Panc1 (cell line): ENCODE data around the gene KRT77. TPM values are rescaled to one million over a fixed set of nuclear protein-coding genes. Genes with fewer than 3 reads are reported as not detected.
A peak's percentile ranks its signal among the peaks of the same experiment; 100 is the strongest.

Source experiments
- ATAC-seq: fragments of 200-7000 bp; cut with Tn5 transposase; 2 replicates; pipeline ENCODE4 v1.9.1; 2020; ENCODE audit warnings: mild to moderate bottlenecking, moderate library complexity
- BruUV-seq: library from RNA; stranded (reverse); fragments of 400-500 nt; replicated peaks from 2 replicates; lab custom pipeline; 2021; lab: Mats Ljungman, UMichigan
- CTCF ChIA-PET: fragments of 300-600 bp; sonication (Branson Sonifier 250); formaldehyde crosslinking; loops from one replicate; lab custom pipeline; 2022; ENCODE audit warnings: antibody characterized with exemption; lab: Charles Lee
- POLR2A ChIA-PET: fragments of 300-600 bp; sonication (Branson Sonifier 250); formaldehyde crosslinking; loops from one replicate; lab custom pipeline; 2022; ENCODE audit warnings: antibody characterized with exemption; lab: Charles Lee
- DNase-seq: peaks from one replicate; pipeline ENCODE4 v3.0.0-alpha.2; 2010; ENCODE audit warnings: low read depth, low spot score
- H3K27ac ChIP-seq: 2 replicates; pipeline ENCODE4 v1.5.1; 2011; ENCODE audit warnings: mild to moderate bottlenecking, low read length, inconsistent platforms
- H3K27me3 ChIP-seq: fragments of 200-500 bp; sonication (Bioruptor generic); 2 replicates; pipeline ENCODE4 v1.6.0; 2014; ENCODE audit warnings: low read length, inconsistent platforms; ENCODE audit not compliant: control insufficient read depth, insufficient read depth
- H3K36me3 ChIP-seq: fragments of 200-500 bp; sonication (Bioruptor generic); 2 replicates; pipeline ENCODE4 v1.5.1; 2014; ENCODE audit warnings: inconsistent platforms, mild to moderate bottlenecking, low read length, moderate library complexity; ENCODE audit not compliant: control insufficient read depth, insufficient read depth
- H3K4me1 ChIP-seq: 2 replicates; pipeline ENCODE4 v1.5.1; 2011; ENCODE audit warnings: inconsistent platforms, mild to moderate bottlenecking, low read length, moderate library complexity; ENCODE audit not compliant: control insufficient read depth, insufficient read depth
- H3K4me3 ChIP-seq, 2 experiments: 2 replicates each; pipeline ENCODE4 v1.5.1; 2011 to 2012; ENCODE audit warnings: low read depth in 2 of 2, low read length in 2 of 2, mild to moderate bottlenecking in 2 of 2, inconsistent platforms in 1 of 2, moderate library complexity in 1 of 2
- H3K9me3 ChIP-seq: fragments of 200-500 bp; sonication (Bioruptor generic); 2 replicates; pipeline ENCODE4 v1.5.1; 2014; ENCODE audit warnings: low read depth, mild to moderate bottlenecking, inconsistent platforms, low read length, moderate library complexity; ENCODE audit not compliant: control insufficient read depth, insufficient read depth
- REST ChIP-seq, 2 experiments: IDR thresholded peaks; 2 replicates each; pipeline ENCODE4 v1.6.1; 2011 to 2012; ENCODE audit warnings: low read depth in 2 of 2, control low read depth in 1 of 2, low read length in 1 of 2, mild to moderate bottlenecking in 1 of 2, moderate library complexity in 1 of 2; ENCODE audit not compliant: insufficient read depth in 1 of 2
- SIN3A ChIP-seq: IDR thresholded peaks from 2 replicates; pipeline ENCODE4 v1.6.1; 2012; ENCODE audit warnings: low read depth, mild to moderate bottlenecking, low read length, moderate library complexity, borderline replicate concordance; ENCODE audit not compliant: insufficient read depth
- TCF7L2 ChIP-seq: IDR thresholded peaks from 2 replicates; pipeline ENCODE4 v1.6.1; 2011; ENCODE audit warnings: mild to moderate bottlenecking, low read depth, low read length, inconsistent platforms
- in situ Hi-C: cut with HindIII; loops from 2 replicates; pipeline ENCODE4 v1.10.0; 2016; ENCODE audit warnings: low sequenced_read_pairs, low pct_unique_long_range_greater_than_20kb
- intact Hi-C: fragments of 100-400 bp; cut with micrococcal nuclease; formaldehyde crosslinking; loops from one replicate; pipeline ENCODE4 v1.10.0; 2022; ENCODE audit not compliant: unreplicated experiment
- total RNA-seq: library from RNA; stranded (reverse); gene quantifications from one replicate; pipeline ENCODE4 v1.2.1, GENCODE V29; 2021; ENCODE audit not compliant: unreplicated experiment
- TF ChIP-seq, protein P1 (sequence below): fragments of 450-650 bp; IDR thresholded peaks from 2 replicates; pipeline ENCODE4 v1.5.1; 2017; ENCODE audit warnings: mild to moderate bottlenecking

Gene KRT77
- total RNA-seq, 1 experiment from 2014 or later, result not detected

- BruUV-seq, result no TSS peak
- ChIA-PET CTCF (no interaction called here), POLR2A (no interaction called here)
- DNase-seq, result no peak
- no peaks in the 10 kb centered on the region for H3K36me3 ChIP-seq
- in situ Hi-C loops (no loop called here), intact Hi-C loops (no loop called here)
- peaks cover 10% of the 10 kb centered on the region for H3K27me3 ChIP-seq
- no peaks in the 10 kb centered on the region for H3K4me1 ChIP-seq
- TF ChIP-seq SIN3A (no peak), REST (IDR thresholded peaks at IDR 0.05; ENCODE audit: insufficient read depth in 1 of 2, low read depth in 2 of 2, low read length in 1 of 2) (no peak), TCF7L2 (no peak)
- TF ChIP-seq, protein P1, sequence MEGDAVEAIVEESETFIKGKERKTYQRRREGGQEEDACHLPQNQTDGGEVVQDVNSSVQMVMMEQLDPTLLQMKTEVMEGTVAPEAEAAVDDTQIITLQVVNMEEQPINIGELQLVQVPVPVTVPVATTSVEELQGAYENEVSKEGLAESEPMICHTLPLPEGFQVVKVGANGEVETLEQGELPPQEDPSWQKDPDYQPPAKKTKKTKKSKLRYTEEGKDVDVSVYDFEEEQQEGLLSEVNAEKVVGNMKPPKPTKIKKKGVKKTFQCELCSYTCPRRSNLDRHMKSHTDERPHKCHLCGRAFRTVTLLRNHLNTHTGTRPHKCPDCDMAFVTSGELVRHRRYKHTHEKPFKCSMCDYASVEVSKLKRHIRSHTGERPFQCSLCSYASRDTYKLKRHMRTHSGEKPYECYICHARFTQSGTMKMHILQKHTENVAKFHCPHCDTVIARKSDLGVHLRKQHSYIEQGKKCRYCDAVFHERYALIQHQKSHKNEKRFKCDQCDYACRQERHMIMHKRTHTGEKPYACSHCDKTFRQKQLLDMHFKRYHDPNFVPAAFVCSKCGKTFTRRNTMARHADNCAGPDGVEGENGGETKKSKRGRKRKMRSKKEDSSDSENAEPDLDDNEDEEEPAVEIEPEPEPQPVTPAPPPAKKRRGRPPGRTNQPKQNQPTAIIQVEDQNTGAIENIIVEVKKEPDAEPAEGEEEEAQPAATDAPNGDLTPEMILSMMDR, result no peak
- no peak overlapping the region for H3K27ac ChIP-seq
- H3K4me3 ChIP-seq, result no peak overlapping the region
- H3K9me3 ChIP-seq, result no peaks in the 10 kb centered on the region
- 0 out of 2 replicates have a peak, but pooled peaks have one; percentile 17 for ATAC-seq
Observed at GRCh38 chr12:52659395-52659794, 43.9 kb downstream of the KRT77 start.

- no peak for TF ChIP-seq SIN3A
- TF ChIP-seq REST (IDR thresholded peaks at IDR 0.05; ENCODE audit: insufficient read depth in 1 of 2, low read depth in 2 of 2, low read length in 1 of 2), result no peak
- TF ChIP-seq, protein P1, result no peak
- peaks cover 15% of the 10 kb centered on the region for H3K27me3 ChIP-seq
- ATAC-seq (no peak), DNase-seq (no peak)
- H3K36me3 ChIP-seq, result no peaks in the 10 kb centered on the region
- no peak overlapping the region for H3K4me3 ChIP-seq
- in situ Hi-C loops, result no loop called here
- H3K9me3 ChIP-seq, result no peaks in the 10 kb centered on the region
- intact Hi-C loops, result no loop called here
- POLR2A ChIA-PET, result no interaction called here
- H3K27ac ChIP-seq, result no peak overlapping the region
- CTCF ChIA-PET, result no interaction called here
- no peaks in the 10 kb centered on the region for H3K4me1 ChIP-seq
- BruUV-seq, result no TSS peak
Observed at GRCh38 chr12:52658196-52658595, 45.1 kb downstream of the KRT77 start.
